Measurements from ENCODE around the gene ZIM2. TPM values are rescaled to one million over a fixed set of nuclear protein-coding genes. Genes with fewer than 3 reads are reported as not detected.

The ZIM2 gene
- not detected for total RNA-seq

GRCh38 chr19:56840451-56841192 is at the start of gene ZIM2, which contains the start of gene PEG3:
TSS of gene ZIM2 (minus strand) at chr19:56840726. CDS start at chr19:56824277, 16,449 bp downstream.
TSS of gene PEG3 (minus strand) at chr19:56840726. CDS start at chr19:56824655, 16,071 bp downstream.
- Histone ChIP-seq H3K9me3 (no peaks in the 10 kb centered on the region), H3K36me3 (no peaks in the 10 kb centered on the region), H3K4me1 (no peaks in the 10 kb centered on the region), H3K4me3 (peak within 1 kb of the TSS; percentile 56 to 70), H3K27ac (peak within 1 kb of the TSS; percentile 80 to 82), H3K27me3 (no peaks in the 10 kb centered on the region)
- TF ChIP-seq, protein P1, sequence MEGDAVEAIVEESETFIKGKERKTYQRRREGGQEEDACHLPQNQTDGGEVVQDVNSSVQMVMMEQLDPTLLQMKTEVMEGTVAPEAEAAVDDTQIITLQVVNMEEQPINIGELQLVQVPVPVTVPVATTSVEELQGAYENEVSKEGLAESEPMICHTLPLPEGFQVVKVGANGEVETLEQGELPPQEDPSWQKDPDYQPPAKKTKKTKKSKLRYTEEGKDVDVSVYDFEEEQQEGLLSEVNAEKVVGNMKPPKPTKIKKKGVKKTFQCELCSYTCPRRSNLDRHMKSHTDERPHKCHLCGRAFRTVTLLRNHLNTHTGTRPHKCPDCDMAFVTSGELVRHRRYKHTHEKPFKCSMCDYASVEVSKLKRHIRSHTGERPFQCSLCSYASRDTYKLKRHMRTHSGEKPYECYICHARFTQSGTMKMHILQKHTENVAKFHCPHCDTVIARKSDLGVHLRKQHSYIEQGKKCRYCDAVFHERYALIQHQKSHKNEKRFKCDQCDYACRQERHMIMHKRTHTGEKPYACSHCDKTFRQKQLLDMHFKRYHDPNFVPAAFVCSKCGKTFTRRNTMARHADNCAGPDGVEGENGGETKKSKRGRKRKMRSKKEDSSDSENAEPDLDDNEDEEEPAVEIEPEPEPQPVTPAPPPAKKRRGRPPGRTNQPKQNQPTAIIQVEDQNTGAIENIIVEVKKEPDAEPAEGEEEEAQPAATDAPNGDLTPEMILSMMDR (IDR thresholded peaks at IDR 0.05): no peak
- intact Hi-C loops (cut with DNase I): loop anchor here (2.0 to 5.0 kb wide), 2 partner anchors 170 to 1467 kb away; partner anchors contain the start of genes ERVK3-1 and ZNF835
- DNase-seq (ENCODE audit: low spot score in 2 of 2): peak; percentile 12 to 81

GRCh38 chr19:56885173-56885985 is 44.9 kb upstream of the ZIM2 start:
- H3K9me3 ChIP-seq: no peaks in the 10 kb centered on the region
- H3K4me3 ChIP-seq: no peak overlapping the region
- H3K36me3 ChIP-seq: no peaks in the 10 kb centered on the region
- DNase-seq (ENCODE audit: low spot score in 2 of 2): no peak
- no peak overlapping the region for H3K27ac ChIP-seq
- TF ChIP-seq, protein P1 (IDR thresholded peaks at IDR 0.05): no peak
- intact Hi-C loops (cut with DNase I): no loop called here
- no peaks in the 10 kb centered on the region for H3K4me1 ChIP-seq
- no peaks in the 10 kb centered on the region for H3K27me3 ChIP-seq

GRCh38 chr19:56884441-56884840 is 43.9 kb upstream of the ZIM2 start:
- H3K4me3 ChIP-seq: no peak overlapping the region
- no peak for DNase-seq (ENCODE audit: low spot score in 2 of 2)
- TF ChIP-seq, protein P1 (IDR thresholded peaks at IDR 0.05): no peak
- H3K36me3 ChIP-seq: no peaks in the 10 kb centered on the region
- no peaks in the 10 kb centered on the region for H3K27me3 ChIP-seq
- no peaks in the 10 kb centered on the region for H3K9me3 ChIP-seq
- no peak overlapping the region for H3K27ac ChIP-seq
- H3K4me1 ChIP-seq: no peaks in the 10 kb centered on the region
- intact Hi-C loops (cut with DNase I): no loop called here

DNA sequence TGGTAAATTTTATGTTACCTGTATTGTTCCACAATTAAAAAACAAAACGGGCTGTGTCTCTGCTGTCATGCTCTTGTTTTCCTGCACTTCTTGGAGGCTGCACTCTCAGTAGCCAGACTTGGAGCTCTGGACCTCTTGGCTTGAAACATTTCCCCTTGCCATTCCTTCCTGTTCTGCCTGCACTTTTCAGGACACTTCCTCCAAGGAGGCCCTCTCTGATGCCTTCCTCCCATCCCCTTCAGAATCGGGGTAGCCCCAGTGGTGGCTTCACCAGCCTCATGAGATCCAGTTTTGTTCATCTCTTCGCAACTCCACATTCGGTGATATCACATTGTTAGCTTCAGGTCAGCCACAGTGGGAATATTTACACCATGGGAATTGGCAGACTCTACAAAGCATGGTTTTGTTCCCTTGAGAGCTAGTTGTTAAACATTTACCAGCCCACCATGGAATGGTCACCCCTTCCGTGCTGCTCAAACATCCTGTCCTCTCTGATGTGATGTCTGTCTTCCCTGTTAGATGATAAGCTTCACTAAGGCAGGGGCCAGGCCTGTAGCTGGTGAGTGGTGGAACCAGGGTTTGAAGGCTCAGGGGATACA is 40.2 kb upstream of the ZIM2 start:
- TF ChIP-seq, protein P1 (IDR thresholded peaks at IDR 0.05): no peak
- no peaks in the 10 kb centered on the region for H3K36me3 ChIP-seq
- H3K4me3 ChIP-seq: no peak overlapping the region
- H3K27ac ChIP-seq: no peak overlapping the region
- DNase-seq (ENCODE audit: low spot score in 2 of 2): no peak
- H3K4me1 ChIP-seq: no peaks in the 10 kb centered on the region
- intact Hi-C loops (cut with DNase I): no loop called here
- H3K27me3 ChIP-seq: no peaks in the 10 kb centered on the region
- H3K9me3 ChIP-seq: no peaks in the 10 kb centered on the region

DNA sequence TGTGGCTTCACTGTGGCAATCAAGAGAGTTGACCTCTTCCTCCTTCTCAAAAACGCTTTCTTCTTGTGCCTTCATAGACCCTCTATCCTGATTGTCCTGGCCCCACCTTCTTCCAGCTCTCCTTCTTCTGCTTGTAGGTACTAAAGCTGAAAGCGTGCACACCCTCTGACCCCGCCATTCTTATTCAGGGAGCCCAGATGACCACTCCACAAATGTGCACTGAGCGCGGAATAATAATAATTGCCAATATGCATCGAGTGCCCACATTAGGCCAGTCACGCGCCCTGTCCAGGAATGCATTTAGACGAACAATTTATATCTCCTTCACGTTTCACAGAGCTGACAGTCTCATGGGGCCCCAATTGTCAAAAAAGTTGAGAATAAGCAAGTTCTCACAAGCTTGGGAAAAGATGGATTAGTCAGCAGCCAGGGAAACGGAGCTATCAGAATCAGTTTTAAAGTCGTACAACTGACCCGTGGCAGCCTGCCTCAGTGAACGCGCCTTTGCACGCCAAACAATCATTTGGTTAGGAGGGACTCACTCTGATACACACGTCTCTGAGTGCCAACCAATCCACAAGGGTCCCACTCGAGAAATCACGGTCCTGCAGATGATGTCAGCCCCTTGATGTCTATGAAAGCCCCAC is 36.7 kb upstream of the ZIM2 start:
- no peaks in the 10 kb centered on the region for H3K27me3 ChIP-seq
- no peaks in the 10 kb centered on the region for H3K4me1 ChIP-seq
- no peak for DNase-seq (ENCODE audit: low spot score in 2 of 2)
- no peaks in the 10 kb centered on the region for H3K36me3 ChIP-seq
- peaks cover 0 to 3% of the 10 kb centered on the region in 2 donors for H3K9me3 ChIP-seq
- intact Hi-C loops (cut with DNase I): no loop called here
- no peak overlapping the region for H3K4me3 ChIP-seq
- H3K27ac ChIP-seq: no peak overlapping the region
- TF ChIP-seq, protein P1 (IDR thresholded peaks at IDR 0.05): no peak
